ENCODE data around the gene TRIP13.

TRIP13 gene

DNA sequence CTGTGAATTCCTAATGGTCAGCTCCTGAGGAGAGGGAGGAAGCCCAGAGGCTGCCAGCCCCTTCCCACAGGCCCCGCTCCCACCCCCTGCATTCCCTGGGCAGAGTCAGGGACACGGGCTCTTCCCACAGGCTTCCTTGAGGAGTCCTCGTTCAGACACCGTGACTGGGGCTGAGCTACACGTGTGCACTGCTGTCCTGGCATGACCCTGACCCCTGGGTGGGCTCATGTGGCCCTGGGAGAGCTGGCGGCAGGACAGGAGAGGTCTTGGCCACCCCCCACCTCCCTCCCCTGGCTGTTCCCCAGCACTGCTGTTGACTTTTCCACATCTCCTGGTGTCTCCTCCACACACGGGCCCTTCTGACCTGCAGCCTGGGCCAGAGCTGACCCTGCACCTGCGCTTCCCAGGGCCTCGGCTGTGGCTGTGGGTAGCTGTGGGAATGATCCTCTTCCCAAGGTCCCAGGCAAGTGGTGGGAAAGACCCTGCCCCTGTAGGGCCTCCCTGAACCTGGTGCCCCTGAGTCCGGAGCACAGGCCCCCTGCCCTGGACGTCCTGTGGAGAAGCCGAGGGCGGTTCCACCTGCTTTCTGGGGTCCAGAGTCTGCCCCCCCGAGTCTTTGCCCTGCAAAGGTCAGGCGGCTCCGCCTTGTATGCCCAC is 59.4 kb downstream of the TRIP13 start:
- no peak overlapping the region for H3K4me3 ChIP-seq (ENCODE audit: low read depth, low read length)
- TF ChIP-seq, protein P1, sequence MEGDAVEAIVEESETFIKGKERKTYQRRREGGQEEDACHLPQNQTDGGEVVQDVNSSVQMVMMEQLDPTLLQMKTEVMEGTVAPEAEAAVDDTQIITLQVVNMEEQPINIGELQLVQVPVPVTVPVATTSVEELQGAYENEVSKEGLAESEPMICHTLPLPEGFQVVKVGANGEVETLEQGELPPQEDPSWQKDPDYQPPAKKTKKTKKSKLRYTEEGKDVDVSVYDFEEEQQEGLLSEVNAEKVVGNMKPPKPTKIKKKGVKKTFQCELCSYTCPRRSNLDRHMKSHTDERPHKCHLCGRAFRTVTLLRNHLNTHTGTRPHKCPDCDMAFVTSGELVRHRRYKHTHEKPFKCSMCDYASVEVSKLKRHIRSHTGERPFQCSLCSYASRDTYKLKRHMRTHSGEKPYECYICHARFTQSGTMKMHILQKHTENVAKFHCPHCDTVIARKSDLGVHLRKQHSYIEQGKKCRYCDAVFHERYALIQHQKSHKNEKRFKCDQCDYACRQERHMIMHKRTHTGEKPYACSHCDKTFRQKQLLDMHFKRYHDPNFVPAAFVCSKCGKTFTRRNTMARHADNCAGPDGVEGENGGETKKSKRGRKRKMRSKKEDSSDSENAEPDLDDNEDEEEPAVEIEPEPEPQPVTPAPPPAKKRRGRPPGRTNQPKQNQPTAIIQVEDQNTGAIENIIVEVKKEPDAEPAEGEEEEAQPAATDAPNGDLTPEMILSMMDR (IDR thresholded peaks at IDR 0.05; ENCODE audit: low read depth, low read length): no peak

DNA sequence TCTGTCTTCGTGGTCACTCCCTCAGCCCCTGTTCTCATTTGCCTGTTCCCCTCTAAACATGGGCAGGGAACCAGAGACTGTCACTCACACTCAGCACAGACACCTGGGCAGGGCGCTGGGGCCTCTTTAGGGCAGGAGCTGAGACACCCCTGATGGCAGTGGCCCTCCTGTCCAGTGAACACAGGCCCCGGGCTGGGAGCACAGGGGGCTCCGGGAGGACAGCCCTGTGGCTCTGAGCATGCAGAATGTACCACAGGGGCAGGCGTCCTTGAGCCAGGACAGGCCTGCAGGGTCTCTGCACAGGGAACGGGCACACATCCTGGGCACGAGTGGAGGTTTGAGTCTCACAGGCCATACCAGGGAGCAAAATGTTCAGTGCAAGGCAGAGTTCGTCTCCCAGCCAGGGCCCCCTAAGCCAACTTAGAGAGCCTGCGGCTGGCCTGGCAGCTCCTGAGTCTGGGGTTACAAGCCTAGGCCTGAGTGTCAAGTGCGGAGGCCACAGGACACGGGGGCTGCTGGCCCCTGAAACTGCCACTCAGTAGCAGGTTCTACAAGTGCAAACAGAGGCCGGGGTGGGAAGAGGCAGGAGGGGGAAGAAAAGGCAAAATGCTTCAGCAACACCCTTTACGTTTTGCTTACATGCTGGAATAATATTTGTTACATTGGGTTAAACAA is 60.0 kb downstream of the TRIP13 start:
- no peak overlapping the region for H3K4me3 ChIP-seq (ENCODE audit: low read depth, low read length)
- TF ChIP-seq, protein P1 (IDR thresholded peaks at IDR 0.05; ENCODE audit: low read depth, low read length): no peak

DNA sequence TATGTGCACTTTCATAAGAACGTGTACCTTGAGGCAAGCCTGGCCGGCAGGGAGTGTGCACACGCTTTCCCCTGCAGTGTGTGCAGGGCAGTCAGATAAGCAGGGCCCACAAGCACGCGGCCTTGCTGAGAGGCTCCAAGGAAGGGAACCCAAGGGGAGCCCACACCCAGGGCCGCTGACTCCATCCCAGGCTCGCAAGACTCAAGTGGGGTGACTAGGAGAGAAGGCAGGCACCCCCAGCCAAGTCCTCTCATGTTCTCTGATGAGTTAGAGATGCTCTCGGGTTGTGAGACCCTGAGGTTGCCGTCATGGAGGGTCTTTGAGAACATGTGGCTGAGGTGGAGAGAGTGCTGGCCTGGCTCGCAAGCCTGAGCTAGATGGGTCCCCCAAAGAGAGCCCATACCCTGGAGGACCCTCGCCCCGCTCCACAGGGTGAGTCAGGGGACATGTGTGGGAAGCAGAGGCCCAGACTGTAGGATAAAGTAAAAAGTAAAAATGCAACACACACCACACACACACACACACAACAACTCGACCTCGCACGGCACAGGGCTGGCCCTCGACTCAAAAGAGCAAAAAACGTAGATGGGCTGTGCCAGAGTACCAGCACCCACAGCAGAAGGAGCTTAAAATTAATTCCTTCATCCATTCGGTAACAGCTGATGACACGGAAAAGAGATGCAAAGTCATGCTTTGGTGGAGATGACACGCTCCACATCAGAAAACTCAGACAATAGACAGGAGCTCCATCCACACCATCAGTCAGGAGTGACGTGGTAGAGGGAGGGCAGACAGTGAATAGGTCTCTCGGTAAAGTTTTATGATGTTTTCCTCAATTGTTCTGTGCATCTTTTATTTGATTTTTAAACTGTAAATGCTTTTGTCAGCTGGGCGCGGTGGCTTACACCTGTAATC is 61.1 kb downstream of the TRIP13 start:
- H3K4me3 ChIP-seq (ENCODE audit: low read depth, low read length): no peak overlapping the region
- TF ChIP-seq, protein P1 (IDR thresholded peaks at IDR 0.05; ENCODE audit: low read depth, low read length): no peak

DNA sequence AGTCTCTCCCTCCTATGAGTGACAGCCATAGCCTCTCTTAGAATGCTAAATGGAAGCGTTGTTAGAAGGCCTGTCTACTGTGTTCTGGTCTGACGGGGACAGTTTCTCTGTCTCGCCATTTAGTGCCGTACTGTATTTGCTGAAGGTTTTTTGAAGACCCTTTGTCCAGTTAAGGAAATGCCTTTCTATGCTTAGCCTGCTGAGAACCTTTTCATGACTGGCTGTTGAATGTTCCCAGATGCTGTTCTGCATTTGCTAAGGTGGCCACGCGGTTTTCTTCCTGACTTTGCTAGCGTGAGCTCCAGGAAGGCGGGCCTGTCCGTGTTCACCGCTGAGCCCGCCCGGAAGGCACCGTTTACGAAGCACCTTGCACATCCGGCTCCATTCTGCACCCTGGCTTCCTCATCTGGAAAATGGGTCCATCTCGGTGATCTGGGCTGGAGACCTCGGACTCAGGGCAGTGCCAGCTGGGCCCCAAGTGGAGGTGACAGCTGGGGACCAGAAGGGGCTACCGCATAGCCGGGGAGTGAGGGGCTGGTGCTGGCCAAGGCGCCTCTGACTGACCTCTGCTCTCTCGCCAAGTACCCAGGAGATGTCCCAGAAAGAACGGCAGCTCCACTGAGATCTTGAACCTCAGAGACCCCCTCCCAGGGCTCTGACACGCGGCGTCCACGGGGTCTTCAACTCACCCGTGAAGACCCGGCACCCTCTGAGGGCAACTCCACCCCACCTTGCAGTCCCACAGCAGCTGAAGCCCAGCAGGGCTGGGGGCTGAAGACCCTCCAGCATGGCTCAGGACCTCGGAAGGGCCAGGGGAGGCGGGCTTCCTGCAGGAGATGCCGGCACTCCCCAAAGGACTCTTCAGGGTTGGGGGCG is 63.4 kb downstream of the TRIP13 start:
- no peak overlapping the region for H3K4me3 ChIP-seq (ENCODE audit: low read depth, low read length)
- TF ChIP-seq, protein P1 (IDR thresholded peaks at IDR 0.05; ENCODE audit: low read depth, low read length): no peak

DNA sequence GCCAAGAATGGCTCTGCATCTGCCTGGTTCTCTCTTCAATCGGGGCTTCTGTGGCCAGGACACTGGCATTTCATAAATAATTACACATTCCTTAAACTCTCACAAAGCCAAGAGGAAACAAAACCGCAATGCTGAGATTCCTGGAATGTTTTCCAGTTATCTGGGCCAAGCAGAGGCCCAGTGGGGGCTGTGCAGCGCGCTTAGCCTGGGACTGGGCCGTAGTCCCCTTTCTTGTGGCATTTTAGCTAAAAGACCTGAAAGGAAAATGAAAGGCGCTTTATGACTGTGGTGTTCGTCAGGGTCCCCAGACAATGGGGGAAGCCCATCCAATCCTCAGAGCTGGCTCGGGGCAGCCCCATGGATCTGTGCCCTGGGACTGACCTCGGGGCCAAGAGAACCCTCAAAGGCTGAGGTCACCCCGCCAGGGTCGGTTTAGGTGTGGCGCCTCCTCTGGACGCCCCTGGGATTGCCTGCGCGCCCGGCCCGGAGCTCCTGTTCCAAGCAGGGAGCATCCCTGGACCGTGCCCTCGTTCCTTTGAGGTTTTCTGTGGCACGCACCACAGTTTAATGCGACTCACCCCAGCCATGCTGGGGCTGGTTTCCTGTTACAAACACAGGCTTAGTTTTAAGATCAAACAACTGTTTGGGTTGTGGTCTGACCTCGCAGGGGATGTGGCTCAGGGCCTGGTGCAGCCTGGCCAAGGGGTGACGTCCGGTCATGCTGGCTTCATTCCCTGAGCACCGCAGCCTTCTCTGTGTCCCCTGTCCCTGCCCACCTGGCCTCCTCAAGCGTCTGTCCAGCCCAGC is 64.5 kb downstream of the TRIP13 start:
- TF ChIP-seq, protein P1 (IDR thresholded peaks at IDR 0.05; ENCODE audit: low read depth, low read length): peak; percentile 59
- H3K4me3 ChIP-seq (ENCODE audit: low read depth, low read length): peak overlapping the region; percentile 39

Measured in WI38 (cell line).